ENCODE results near the gene RANBP17. TPM values are rescaled to one million over a fixed set of nuclear protein-coding genes. Genes with fewer than 3 reads are reported as not detected.

Gene RANBP17
- total and polyA plus RNA-seq, 2 of the 4 experiments (the other 2 are of a cell fraction) = 8.2 to 29.0 TPM

- H2AK9ac ChIP-seq (replicated peaks; ENCODE audit: low read depth, low read length, poor library complexity) = no peak overlapping the region
- H3K27me3 ChIP-seq (ENCODE audit: control insufficient read depth, insufficient read depth, low read length) = no peaks in the 10 kb centered on the region
- H3K4ac ChIP-seq (ENCODE audit: low read depth, low read length) = no peak overlapping the region
- no peak overlapping the region for H3K4me2 ChIP-seq (ENCODE audit: low read depth, low read length)
- H2AK5ac ChIP-seq (ENCODE audit: low read depth, low read length) = no peak overlapping the region
- H3K27ac ChIP-seq (ENCODE audit: insufficient read depth, low read length) = no peak overlapping the region
- H3K4me1 ChIP-seq (ENCODE audit: control insufficient read depth, insufficient read depth, low read length) = no peaks in the 10 kb centered on the region
- CTCF ChIA-PET = interaction anchor here (1.3 kb wide), 1 partner anchor 11 kb away, joined by 3 read pairs; no protein-coding TSS in a partner anchor
- dilution Hi-C loops (cut with HindIII; ENCODE audit: low sequenced_read_pairs, unreplicated experiment) (no loop called here), intact Hi-C loops (cut with micrococcal nuclease) (no loop called here), in situ Hi-C loops (cut with MboI; ENCODE audit: low sequenced_read_pairs) (no loop called here)
- H4K20me1 ChIP-seq (ENCODE audit: insufficient read depth, low read length) = no peaks in the 10 kb centered on the region
- no peaks in the 10 kb centered on the region for H3K9me3 ChIP-seq (ENCODE audit: control insufficient read depth, insufficient read depth, low read length)
- H3K23ac ChIP-seq (ENCODE audit: low read depth, low read length) = no peak overlapping the region
- no peak overlapping the region for H4K5ac ChIP-seq (ENCODE audit: low read depth, low read length)
- DNase-seq = no peak
- no peak overlapping the region for H2BK120ac ChIP-seq (ENCODE audit: low read depth, low read length)
- no peaks in the 10 kb centered on the region for H3K36me3 ChIP-seq (ENCODE audit: control insufficient read depth, insufficient read depth, low read length)
- H2AFZ ChIP-seq (replicated peaks; ENCODE audit: low read length, poor library complexity) = no peak overlapping the region
- no peaks in the 10 kb centered on the region for H3K79me1 ChIP-seq (ENCODE audit: low read depth in 1 of 2, low read length in 2 of 2)
- BruUV-seq (replicated peaks) = no TSS peak
- H2BK20ac ChIP-seq (ENCODE audit: low read depth, low read length) = no peak overlapping the region
- no peak overlapping the region for H2BK5ac ChIP-seq (ENCODE audit: low read depth, low read length, poor library complexity, severe bottlenecking)
- no peak overlapping the region for H3K9ac ChIP-seq (ENCODE audit: low read depth, low read length)
- H3K18ac ChIP-seq (ENCODE audit: low read depth, low read length) = no peak overlapping the region
- no peak overlapping the region for H2BK15ac ChIP-seq (ENCODE audit: low read depth, low read length)
- no peak overlapping the region for H3K14ac ChIP-seq (replicated peaks; ENCODE audit: low read depth, low read length)
- ATAC-seq (ENCODE audit: low read depth) = no peak
- H3K4me3 ChIP-seq (ENCODE audit: insufficient read depth, low read depth, low read length) = no peak overlapping the region
- no peak for TF ChIP-seq MAZ (IDR thresholded peaks at IDR 0.05; ENCODE audit: borderline replicate concordance, low read depth, low read length)
- no peak for TF ChIP-seq ELK1 (IDR thresholded peaks at IDR 0.05; ENCODE audit: borderline replicate concordance, low read depth, low read length)
- TF ChIP-seq FOS (IDR thresholded peaks at IDR 0.05; ENCODE audit: low read depth, low read length) = no peak
- TF ChIP-seq NFE2L2 (IDR thresholded peaks at IDR 0.05; ENCODE audit: low read depth, low read length) = no peak
- TF ChIP-seq MAFK (IDR thresholded peaks at IDR 0.05; ENCODE audit: low read depth, low read length) = no peak
- no peak for TF ChIP-seq CEBPB (IDR thresholded peaks at IDR 0.05; ENCODE audit: low read depth, low read length)
- TF ChIP-seq BHLHE40 (IDR thresholded peaks at IDR 0.05; ENCODE audit: low read depth, low read length) = no peak
- TF ChIP-seq MXI1 (IDR thresholded peaks at IDR 0.05; ENCODE audit: borderline replicate concordance, low read depth, low read length) = no peak
- no peak for TF ChIP-seq RFX5 (IDR thresholded peaks at IDR 0.05; ENCODE audit: low read depth, low read length)
- no CpG with 5 or more reads among the region's 6 CpGs for WGBS, 2 experiments (ENCODE audit: extremely low coverage in 2 of 2, insufficient read length in 1 of 2)
- H3K56ac ChIP-seq (ENCODE audit: extremely low read depth, insufficient read depth, low read length) = no peak overlapping the region
- POLR2A ChIA-PET (ENCODE audit: unreplicated experiment) = no interaction called here
- H3K9me1 ChIP-seq (ENCODE audit: insufficient read depth, low read length) = no peaks in the 10 kb centered on the region
- no peak overlapping the region for H4K91ac ChIP-seq (ENCODE audit: insufficient read depth, low read depth, low read length)
- no peak overlapping the region for H4K8ac ChIP-seq (ENCODE audit: low read depth in 2 of 2, low read length in 2 of 2)
Observed at GRCh38 chr5:171143926-171144325, 282.1 kb downstream of the RANBP17 start.

Data from IMR-90 (cell line).